Fibroblast of lung (primary cell): Measurements from ENCODE around the gene NAV1. TPM values are rescaled to one million over a fixed set of nuclear protein-coding genes. Genes with fewer than 3 reads are reported as not detected.

ENCODE experiments used
- DNase-seq, 2 donors: peaks; one replicate each; pipeline versions ENCODE4 v3.0.0 to v3.0.0-alpha.2; 2010; ENCODE audit warnings: low read depth in 2 of 2
- H2AFZ ChIP-seq: 2 replicates; pipeline ENCODE4 v1.5.1; 2012; ENCODE audit warnings: low read length, control low read depth, inconsistent platforms
- H3K27ac ChIP-seq: 2 replicates; pipeline ENCODE4 v1.5.1; 2011; ENCODE audit warnings: low read length, control low read depth; ENCODE audit not compliant: insufficient read depth
- H3K27me3 ChIP-seq: 2 replicates; pipeline ENCODE4 v1.5.1; 2011; ENCODE audit warnings: mild to moderate bottlenecking, low read length; ENCODE audit not compliant: control insufficient read depth, insufficient read depth
- H3K36me3 ChIP-seq: 2 replicates; pipeline ENCODE4 v1.5.1; 2011; ENCODE audit warnings: low read length; ENCODE audit not compliant: control insufficient read depth, insufficient read depth
- H3K4me1 ChIP-seq: 2 replicates; pipeline ENCODE4 v1.5.1; 2011; ENCODE audit warnings: low read length; ENCODE audit not compliant: control insufficient read depth, insufficient read depth; ENCODE audit errors: extremely low read depth
- H3K4me2 ChIP-seq: 2 replicates; pipeline ENCODE4 v1.5.1; 2011; ENCODE audit warnings: low read length, control low read depth; ENCODE audit not compliant: insufficient read depth; ENCODE audit errors: extremely low read depth
- H3K4me3 ChIP-seq, 4 experiments: fragments of 200-600 bp in 1 of 4; sonication (generic) in 1 of 4; replicated peaks in 1 of 4; 2 replicates each; pipeline ENCODE4 v1.5.1; 2011 to 2016; ENCODE audit warnings: low read length in 4 of 4, low read depth in 3 of 4, mild to moderate bottlenecking in 3 of 4, control low read depth in 2 of 4, inconsistent platforms in 1 of 4, mixed read lengths in 1 of 4; ENCODE audit not compliant: insufficient read depth in 1 of 4; ENCODE audit errors: control extremely low read depth in 1 of 4
- H3K79me2 ChIP-seq: 2 replicates; pipeline ENCODE4 v1.5.1; 2012; ENCODE audit warnings: mild to moderate bottlenecking, low read length, inconsistent platforms; ENCODE audit not compliant: control insufficient read depth, insufficient read depth
- H3K9ac ChIP-seq: 2 replicates; pipeline ENCODE4 v1.5.1; 2011; ENCODE audit warnings: mild to moderate bottlenecking, low read length, control low read depth; ENCODE audit not compliant: insufficient read depth
- H3K9me3 ChIP-seq: 2 replicates; pipeline ENCODE4 v1.5.1; 2012; ENCODE audit warnings: low read depth, low read length; ENCODE audit not compliant: control insufficient read depth, insufficient read depth
- H4K20me1 ChIP-seq: 2 replicates; pipeline ENCODE4 v1.5.1; 2011; ENCODE audit warnings: low read length; ENCODE audit not compliant: control insufficient read depth, insufficient read depth; ENCODE audit errors: extremely low read depth
- EZH2 ChIP-seq: IDR thresholded peaks from 2 replicates; pipeline ENCODE4 v1.5.1; 2012; ENCODE audit warnings: low read length, control low read depth, mild to moderate bottlenecking; ENCODE audit errors: missing control alignments
- polyA plus RNA-seq, 2 donors: library from polyadenylated mRNA; depleted of rRNA in 1 of 2; stranded (reverse) in 1 of 2; unstranded in 1 of 2; fragments of >200 nt; gene quantifications; 2 replicates each; pipeline ENCODE4 v1.2.1, GENCODE V29; 2011 to 2012; ENCODE audit warnings: missing spikeins in 1 of 2
- total RNA-seq: library from RNA; depleted of rRNA; stranded (reverse); fragments of >200 nt; gene quantifications from 2 replicates; pipeline ENCODE4 v1.2.1, GENCODE V29; 2014
- TF ChIP-seq, protein P1 (sequence below), 2 donors: IDR thresholded peaks in 1 of 2; conservative IDR thresholded peaks in 1 of 2; 1 replicate in 1 of 2; 2 replicates in 1 of 2; pipeline ENCODE4 v1.5.1; 2011 to 2012; ENCODE audit warnings: low read length in 2 of 2, control low read depth in 1 of 2, inconsistent platforms in 1 of 2, low read depth in 1 of 2, mild to moderate bottlenecking in 1 of 2

NAV1 gene
- total and polyA plus RNA-seq, 2 donors (not counting 1 experiment from before 2014, with no cell fraction given) = 19.8 to 64.0 TPM

DNA sequence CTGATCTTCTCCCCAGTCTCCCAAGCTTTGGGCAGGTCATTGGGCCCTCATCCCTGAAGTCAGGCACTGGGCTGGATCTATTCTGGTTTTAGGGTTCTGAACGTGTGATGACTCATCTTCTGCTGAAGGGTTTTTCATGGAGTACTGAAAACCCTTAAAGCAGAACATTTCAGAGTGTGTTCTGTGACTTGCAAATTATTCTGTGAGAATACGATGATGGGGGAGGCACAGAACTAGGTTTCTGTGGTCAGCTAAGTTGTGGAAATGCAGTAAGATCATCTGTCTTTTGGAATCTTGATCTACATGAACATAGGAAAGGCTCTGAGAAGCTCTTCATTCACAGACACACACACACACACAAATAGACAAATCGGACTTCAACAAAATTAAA is 46.2 kb downstream of the NAV1 start:
- H2AFZ ChIP-seq = no peak overlapping the region
- DNase-seq = peak in 1 of 2 donors; percentile 73
- H3K79me2 ChIP-seq = peaks cover 7% of the 10 kb centered on the region
- H4K20me1 ChIP-seq = no peaks in the 10 kb centered on the region
- no peak overlapping the region for H3K9ac ChIP-seq
- H3K4me2 ChIP-seq = peak overlapping the region; percentile 11
- H3K4me3 ChIP-seq = no peak overlapping the region
- H3K4me1 ChIP-seq = peaks cover 23% of the 10 kb centered on the region
- no peaks in the 10 kb centered on the region for H3K27me3 ChIP-seq
- H3K36me3 ChIP-seq = no peaks in the 10 kb centered on the region
- TF ChIP-seq, protein P1, sequence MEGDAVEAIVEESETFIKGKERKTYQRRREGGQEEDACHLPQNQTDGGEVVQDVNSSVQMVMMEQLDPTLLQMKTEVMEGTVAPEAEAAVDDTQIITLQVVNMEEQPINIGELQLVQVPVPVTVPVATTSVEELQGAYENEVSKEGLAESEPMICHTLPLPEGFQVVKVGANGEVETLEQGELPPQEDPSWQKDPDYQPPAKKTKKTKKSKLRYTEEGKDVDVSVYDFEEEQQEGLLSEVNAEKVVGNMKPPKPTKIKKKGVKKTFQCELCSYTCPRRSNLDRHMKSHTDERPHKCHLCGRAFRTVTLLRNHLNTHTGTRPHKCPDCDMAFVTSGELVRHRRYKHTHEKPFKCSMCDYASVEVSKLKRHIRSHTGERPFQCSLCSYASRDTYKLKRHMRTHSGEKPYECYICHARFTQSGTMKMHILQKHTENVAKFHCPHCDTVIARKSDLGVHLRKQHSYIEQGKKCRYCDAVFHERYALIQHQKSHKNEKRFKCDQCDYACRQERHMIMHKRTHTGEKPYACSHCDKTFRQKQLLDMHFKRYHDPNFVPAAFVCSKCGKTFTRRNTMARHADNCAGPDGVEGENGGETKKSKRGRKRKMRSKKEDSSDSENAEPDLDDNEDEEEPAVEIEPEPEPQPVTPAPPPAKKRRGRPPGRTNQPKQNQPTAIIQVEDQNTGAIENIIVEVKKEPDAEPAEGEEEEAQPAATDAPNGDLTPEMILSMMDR (conservative IDR thresholded peaks at IDR 0.05 in 1 of 2, IDR thresholded peaks at IDR 0.05 in 1 of 2; ENCODE audit: low read depth in 1 of 2, low read length in 2 of 2) = no peak
- TF ChIP-seq EZH2 = no peak
- no peaks in the 10 kb centered on the region for H3K9me3 ChIP-seq
- H3K27ac ChIP-seq = peak overlapping the region; percentile 57

DNA sequence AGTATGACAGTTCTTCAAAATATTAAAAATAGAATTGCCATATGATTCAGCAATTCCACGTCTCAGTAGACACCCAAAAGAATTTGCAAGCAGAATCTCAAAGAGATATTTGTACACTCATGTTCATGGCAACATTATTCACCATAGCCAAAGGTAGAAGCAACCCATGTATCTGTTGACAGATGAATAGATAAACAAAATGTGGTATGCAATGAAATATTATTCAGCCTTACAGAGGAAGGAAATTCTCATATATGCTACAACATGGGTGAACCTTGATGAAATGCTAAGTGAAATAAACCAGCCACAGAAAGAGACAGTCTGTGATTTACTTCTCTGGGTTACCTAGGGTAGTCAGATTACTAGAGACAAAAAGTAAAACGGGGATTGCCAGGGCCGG is 47.0 kb downstream of the NAV1 start:
- H3K4me2 ChIP-seq = no peak overlapping the region

DNA sequence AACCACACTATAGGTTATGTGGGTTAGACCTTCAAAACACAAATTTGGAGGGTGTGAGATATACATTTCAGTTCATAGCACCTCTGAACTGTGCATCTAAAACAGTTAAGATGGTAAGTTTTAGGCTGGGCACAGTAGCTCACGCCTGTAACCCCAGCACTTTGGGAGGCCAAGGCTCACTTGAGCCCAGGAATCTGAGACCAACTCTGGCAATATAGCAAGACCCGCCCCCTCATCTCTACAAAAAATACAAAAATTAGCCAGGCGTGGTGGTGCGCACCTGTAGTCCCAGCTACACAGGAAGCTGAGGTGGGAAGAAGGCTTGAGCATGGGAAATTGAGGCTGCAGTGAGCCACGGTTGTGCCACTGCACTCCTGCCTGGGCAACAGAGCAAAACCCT is 47.9 kb downstream of the NAV1 start:
- Histone ChIP-seq H3K27ac (no peak overlapping the region), H3K79me2 (peaks cover 7% of the 10 kb centered on the region), H3K9ac (no peak overlapping the region), H4K20me1 (no peaks in the 10 kb centered on the region), H3K4me2 (no peak overlapping the region), H2AFZ (no peak overlapping the region), H3K36me3 (peaks cover 3% of the 10 kb centered on the region), H3K27me3 (no peaks in the 10 kb centered on the region), H3K9me3 (no peaks in the 10 kb centered on the region), H3K4me3 (no peak overlapping the region), H3K4me1 (peaks cover 23% of the 10 kb centered on the region)
- TF ChIP-seq EZH2 = no peak
- TF ChIP-seq, protein P1 (conservative IDR thresholded peaks at IDR 0.05 in 1 of 2, IDR thresholded peaks at IDR 0.05 in 1 of 2; ENCODE audit: low read depth in 1 of 2, low read length in 2 of 2) = no peak
- DNase-seq = no peak

More for the DNA sequence above, 47.0 kb downstream of the NAV1 start:
- Histone ChIP-seq H4K20me1 (no peaks in the 10 kb centered on the region), H3K9me3 (no peaks in the 10 kb centered on the region), H3K36me3 (peaks cover 3% of the 10 kb centered on the region), H3K27me3 (no peaks in the 10 kb centered on the region), H3K4me1 (peaks cover 23% of the 10 kb centered on the region), H3K27ac (no peak overlapping the region), H3K9ac (no peak overlapping the region), H3K79me2 (peaks cover 7% of the 10 kb centered on the region), H2AFZ (no peak overlapping the region), H3K4me3 (no peak overlapping the region)
- TF ChIP-seq, protein P1 (conservative IDR thresholded peaks at IDR 0.05 in 1 of 2, IDR thresholded peaks at IDR 0.05 in 1 of 2; ENCODE audit: low read depth in 1 of 2, low read length in 2 of 2) = no peak
- TF ChIP-seq EZH2 = no peak
- DNase-seq = peak in 1 of 2 donors; percentile 29
